A549 (cell line): ENCODE data around the gene ZNF180. TPM values are rescaled to one million over a fixed set of nuclear protein-coding genes. Genes with fewer than 3 reads are reported as not detected.

Experiments
- CBX8 ChIP-seq: fragments of 200-600 bp; sonication (generic); IDR thresholded peaks from 2 replicates; pipeline ENCODE4 v1.6.1; 2016
- CEBPB ChIP-seq, 2 experiments: fragments of >200 bp in 1 of 2; sonication (Bioruptor Twin) in 1 of 2; formaldehyde crosslinking in 1 of 2; IDR thresholded peaks; 2 replicates each; pipeline ENCODE4 v1.6.1; 2012 to 2016
- CHD2 ChIP-seq: fragments of 150-350 bp; IDR thresholded peaks from 2 replicates; pipeline ENCODE4 v1.6.1; 2014; ENCODE audit warnings: low read length; ENCODE audit not compliant: partially characterized antibody
- E2F6 ChIP-seq: IDR thresholded peaks from 2 replicates; pipeline ENCODE4 v1.6.1; 2012; ENCODE audit warnings: low read depth, borderline replicate concordance
- EHF ChIP-seq: fragments of 250-450 bp; sonication (Bioruptor Pico); IDR thresholded peaks from 2 replicates; pipeline ENCODE4 v1.5.0; 2020; ENCODE audit warnings: mild to moderate bottlenecking
- EHMT2 ChIP-seq: fragments of 200-600 bp; sonication (generic); IDR thresholded peaks from 2 replicates; pipeline ENCODE4 v1.6.1; 2016; ENCODE audit warnings: antibody characterized with exemption, low read depth, mild to moderate bottlenecking, moderate library complexity
- ESRRA ChIP-seq: fragments of 150-350 bp; IDR thresholded peaks from 2 replicates; pipeline ENCODE4 v1.6.1; 2014; ENCODE audit warnings: mild to moderate bottlenecking, low read length, borderline replicate concordance
- FOSL2 ChIP-seq, 2 experiments: fragments of 450-650 bp in 1 of 2; fragments of >200 bp in 1 of 2; sonication (Bioruptor Twin) in 1 of 2; formaldehyde crosslinking; IDR thresholded peaks; 2 replicates each; pipeline versions ENCODE4 v1.5.0 to v1.6.1; 2016 to 2020; ENCODE audit warnings: mild to moderate bottlenecking in 1 of 2, moderate library complexity in 1 of 2
- GATA3 ChIP-seq: IDR thresholded peaks from 2 replicates; pipeline ENCODE4 v1.6.1; 2012; ENCODE audit warnings: borderline replicate concordance
- HES2 ChIP-seq: fragments of >200 bp; sonication (Bioruptor Twin); formaldehyde crosslinking; IDR thresholded peaks from 2 replicates; pipeline ENCODE4 v1.6.1; 2016
- HOXB13 ChIP-seq: fragments of 250-450 bp; sonication (Bioruptor Pico); IDR thresholded peaks from 2 replicates; pipeline ENCODE4 v1.5.0; 2020; ENCODE audit warnings: low read depth, mild to moderate bottlenecking, moderate library complexity
- HOXB5 ChIP-seq: fragments of 250-450 bp; sonication (Bioruptor Pico); IDR thresholded peaks from 2 replicates; pipeline ENCODE4 v1.5.0; 2020; ENCODE audit warnings: mild to moderate bottlenecking, moderate library complexity
- KDM5A ChIP-seq: fragments of 200-600 bp; sonication (generic); IDR thresholded peaks from 2 replicates; pipeline ENCODE4 v1.6.1; 2016; ENCODE audit warnings: antibody characterized with exemption, mild to moderate bottlenecking
- MYC ChIP-seq: IDR thresholded peaks from 2 replicates; pipeline ENCODE4 v1.6.1; 2012; ENCODE audit warnings: mild to moderate bottlenecking, inconsistent platforms, low read length, improper control_type of control experiment, borderline replicate concordance
- NR3C1 ChIP-seq: fragments of >200 bp; sonication (Bioruptor Twin); formaldehyde crosslinking; IDR thresholded peaks from 3 replicates; pipeline ENCODE4 v1.6.1; 2017
- PHF8 ChIP-seq: fragments of 200-600 bp; sonication (generic); IDR thresholded peaks from 2 replicates; pipeline ENCODE4 v1.6.1; 2016; ENCODE audit warnings: low read depth, mild to moderate bottlenecking, antibody characterized with exemption, moderate library complexity, borderline replicate concordance
- POLR2A ChIP-seq: IDR thresholded peaks from 2 replicates; pipeline ENCODE4 v1.6.1; 2012; ENCODE audit warnings: mild to moderate bottlenecking, low read length
- RCOR1 ChIP-seq: fragments of 150-350 bp; IDR thresholded peaks from 2 replicates; pipeline ENCODE4 v1.6.1; 2014; ENCODE audit warnings: antibody characterized with exemption, low read length, low read depth
- REST ChIP-seq: fragments of 200-600 bp; sonication (generic); IDR thresholded peaks from 2 replicates; pipeline ENCODE4 v1.6.1; 2016; ENCODE audit warnings: antibody characterized with exemption, mild to moderate bottlenecking, moderate library complexity
- SMC3 ChIP-seq: fragments of >200 bp; sonication (Bioruptor Twin); formaldehyde crosslinking; IDR thresholded peaks from 3 replicates; pipeline ENCODE4 v1.6.1; 2018; ENCODE audit warnings: inconsistent platforms
- SREBF2 ChIP-seq: fragments of 450-650 bp; IDR thresholded peaks from 2 replicates; pipeline ENCODE4 v1.6.1; 2014; ENCODE audit warnings: mild to moderate bottlenecking, moderate library complexity
- TP53 ChIP-seq: fragments of 250-450 bp; sonication (Bioruptor Pico); IDR thresholded peaks from 2 replicates; pipeline ENCODE4 v1.5.0; 2021; ENCODE audit warnings: mild to moderate bottlenecking, moderate library complexity
- ZC3H11A ChIP-seq: fragments of 450-650 bp; IDR thresholded peaks from 2 replicates; pipeline ENCODE4 v1.6.1; 2014; ENCODE audit warnings: antibody characterized with exemption, mild to moderate bottlenecking
- ZNF302 ChIP-seq: fragments of 250-450 bp; sonication (Bioruptor Pico); IDR thresholded peaks from 2 replicates; pipeline ENCODE4 v1.9.0; 2021; ENCODE audit warnings: inconsistent platforms, mild to moderate bottlenecking, moderate library complexity
- polyA plus RNA-seq, 4 experiments: library from polyadenylated mRNA; depleted of rRNA in 3 of 4; stranded (reverse); fragments of >200 nt; fragmentation: RNase III in 1 of 4; extraction: RNeasy Plus Mini Kit Qiagen cat#74134 plus additional on column Dnase treatment in 1 of 4; gene quantifications; 2 replicates in 3 of 4; 3 replicates in 1 of 4; pipeline ENCODE4 v1.2.3, GENCODE V29; 2011 to 2017
- TF ChIP-seq, protein P1 (sequence below): fragments of 450-650 bp; IDR thresholded peaks from 2 replicates; pipeline ENCODE4 v1.6.1; 2014; ENCODE audit warnings: antibody characterized with exemption
- TF ChIP-seq, protein P2 (sequence below): IDR thresholded peaks from 2 replicates; pipeline ENCODE4 v1.6.1; 2012

ZNF180 gene
- polyA plus RNA-seq, 2 of the 4 experiments (the other 2 are of a cell fraction) = 4.1 to 8.1 TPM

DNA sequence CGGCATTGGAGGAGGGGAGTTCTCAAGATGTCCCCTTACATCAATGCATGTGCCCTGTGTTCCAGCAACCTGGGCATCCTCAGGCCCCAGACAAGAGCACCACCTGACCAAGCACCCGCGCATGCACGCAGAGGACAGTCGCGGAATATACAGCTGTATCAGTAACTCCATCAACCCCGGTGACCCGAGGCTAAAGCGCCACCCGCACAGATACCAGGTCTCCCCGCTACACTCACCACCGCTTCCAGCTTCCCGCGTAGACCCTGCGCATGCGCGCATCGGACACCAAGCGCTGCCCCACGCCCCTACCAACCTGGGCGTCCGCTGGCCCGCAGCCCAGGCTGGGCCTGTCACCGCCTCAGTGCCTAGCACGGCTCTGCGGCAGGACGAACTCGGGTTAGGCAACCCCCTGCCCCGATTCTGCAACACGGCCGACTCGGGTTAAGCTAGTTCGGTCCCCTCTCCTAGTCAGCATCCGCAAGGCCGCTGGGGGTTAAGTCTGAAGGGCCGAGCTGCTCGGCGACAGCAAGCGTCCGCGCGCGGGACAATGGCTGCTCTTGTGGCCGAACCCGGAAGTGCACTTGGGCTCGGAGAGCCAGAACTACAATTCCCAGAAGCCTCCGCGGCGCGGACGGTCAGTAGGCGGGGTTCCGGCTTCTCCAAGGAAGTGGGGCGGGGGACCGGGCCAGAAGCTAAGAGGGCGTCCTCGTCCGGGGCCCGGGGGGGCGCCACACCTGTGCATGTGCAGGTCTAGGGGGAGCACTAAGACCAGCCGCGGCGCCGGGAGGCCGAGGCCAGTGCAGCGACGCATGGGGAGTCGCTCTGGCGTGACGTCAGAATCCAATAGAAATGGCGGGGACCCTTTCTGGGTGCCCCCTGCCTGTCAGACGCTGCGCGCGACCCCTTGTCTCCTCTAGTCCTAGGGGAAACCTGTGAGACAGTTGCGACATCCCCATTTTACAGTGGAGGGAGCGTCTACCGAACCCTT is at the start of gene ZNF180 (continued):
- TF ChIP-seq CHD2 (no peak), SMC3 (no peak; the same call in 2 of the 3 replicates), MYC (peak; percentile 40), SREBF2 (no peak), TP53 (CRISPR knock-in tag) (peak; percentile 70), HOXB13 (peak; percentile 15), KDM5A (no peak; the same call in 1 of the 2 replicates), ZNF302 (CRISPR knock-in tag) (no peak), ESRRA (no peak), POLR2A (peak; percentile 62; the same call in 1 of the 2 replicates), CBX8 (no peak), E2F6 (peak; percentile 97), RCOR1 (no peak), HOXB5 (no peak), EHF (CRISPR knock-in tag) (no peak; the same call in 1 of the 2 replicates), PHF8 (peak; percentile 97; the same call in 1 of the 2 replicates), EHMT2 (no peak), REST (no peak; the same call in 1 of the 2 replicates), CEBPB (IDR thresholded peaks at IDR 0.05) (peak in 1 of 2 experiments; percentile 29; a peak in 1 of 4 replicates), GATA3 (no peak; the same call in 1 of the 2 replicates), FOSL2 (IDR thresholded peaks at IDR 0.05) (no peak), FOSL2 (CRISPR knock-in tag; IDR thresholded peaks at IDR 0.05) (no peak), NR3C1 (no peak), ZC3H11A (no peak), HES2 (no peak)
- TF ChIP-seq, protein P1, sequence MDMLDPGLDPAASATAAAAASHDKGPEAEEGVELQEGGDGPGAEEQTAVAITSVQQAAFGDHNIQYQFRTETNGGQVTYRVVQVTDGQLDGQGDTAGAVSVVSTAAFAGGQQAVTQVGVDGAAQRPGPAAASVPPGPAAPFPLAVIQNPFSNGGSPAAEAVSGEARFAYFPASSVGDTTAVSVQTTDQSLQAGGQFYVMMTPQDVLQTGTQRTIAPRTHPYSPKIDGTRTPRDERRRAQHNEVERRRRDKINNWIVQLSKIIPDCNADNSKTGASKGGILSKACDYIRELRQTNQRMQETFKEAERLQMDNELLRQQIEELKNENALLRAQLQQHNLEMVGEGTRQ = 0 out of 2 replicates have a peak, but pooled peaks have one; percentile 10
- TF ChIP-seq, protein P2, sequence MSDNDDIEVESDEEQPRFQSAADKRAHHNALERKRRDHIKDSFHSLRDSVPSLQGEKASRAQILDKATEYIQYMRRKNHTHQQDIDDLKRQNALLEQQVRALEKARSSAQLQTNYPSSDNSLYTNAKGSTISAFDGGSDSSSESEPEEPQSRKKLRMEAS = peak; percentile 90
- TF ChIP-seq, all 56 proteins: peak for 16
